Common myeloid progenitor, CD34-positive (primary cell): ENCODE measurements around the gene RSPRY1.

Source experiments
- CTCF ChIA-PET: fragments of 350-600 bp; sonication (Branson Sonifier 250); formaldehyde crosslinking; loops from one replicate; lab custom pipeline; 2021; ENCODE audit warnings: antibody characterized with exemption; lab: Charles Lee
- POLR2A ChIA-PET: fragments of 350-600 bp; sonication (Branson Sonifier 250); formaldehyde crosslinking; loops from one replicate; lab custom pipeline; 2021; ENCODE audit warnings: antibody characterized with exemption; lab: Charles Lee
- DNase-seq, 3 donors: peaks; one replicate each; pipeline versions ENCODE4 v3.0.0 to v3.0.0-alpha.2; 2013
- H3K27ac ChIP-seq, 2 experiments: 1 replicate in 1 of 2; 2 replicates in 1 of 2; pipeline ENCODE4 v1.7.0; 2013; ENCODE audit warnings: inconsistent platforms in 2 of 2, low read length in 2 of 2, mild to moderate bottlenecking in 2 of 2, low read depth in 1 of 2, moderate library complexity in 1 of 2; ENCODE audit not compliant: severe bottlenecking in 2 of 2, insufficient read depth in 1 of 2, poor library complexity in 1 of 2
- H3K27me3 ChIP-seq, 5 experiments: replicated peaks in 2 of 5; 1 replicate in 3 of 5; 2 replicates in 2 of 5; pipeline versions ENCODE4 v1.6.1 to v1.7.0; 2013; ENCODE audit warnings: low read length in 4 of 5, mild to moderate bottlenecking in 2 of 5, moderate library complexity in 2 of 5, inconsistent platforms in 1 of 5; ENCODE audit not compliant: insufficient read depth in 5 of 5, control insufficient read depth in 4 of 5
- H3K36me3 ChIP-seq, 4 experiments: 1 replicate in 2 of 4; 2 replicates in 2 of 4; pipeline versions ENCODE4 v1.6.1 to v1.7.0; 2013; ENCODE audit warnings: low read length in 3 of 4, control low read depth in 1 of 4, mild to moderate bottlenecking in 1 of 4; ENCODE audit not compliant: control insufficient read depth in 4 of 4, insufficient read depth in 4 of 4
- H3K4me1 ChIP-seq, 4 experiments: 1 replicate in 3 of 4; 2 replicates in 1 of 4; pipeline versions ENCODE4 v1.6.1 to v1.7.1; 2013; ENCODE audit warnings: low read length in 3 of 4, mild to moderate bottlenecking in 3 of 4, control low read depth in 1 of 4, inconsistent platforms in 1 of 4, moderate library complexity in 1 of 4; ENCODE audit not compliant: control insufficient read depth in 4 of 4, insufficient read depth in 4 of 4; ENCODE audit errors: control extremely low read depth in 1 of 4
- H3K4me3 ChIP-seq, 7 experiments: 1 replicate in 4 of 7; 2 replicates in 3 of 7; pipeline versions ENCODE4 v1.5.1 to v1.7.0; 2013; ENCODE audit warnings: mild to moderate bottlenecking in 7 of 7, low read length in 6 of 7, moderate library complexity in 6 of 7, inconsistent platforms in 2 of 7, low read depth in 2 of 7, control low read depth in 1 of 7; ENCODE audit not compliant: insufficient read depth in 4 of 7, control insufficient read depth in 1 of 7; ENCODE audit errors: extremely low read depth in 1 of 7
- H3K9me3 ChIP-seq, 5 experiments: 1 replicate in 4 of 5; 2 replicates in 1 of 5; pipeline versions ENCODE4 v1.6.1 to v1.7.1; 2013; ENCODE audit warnings: low read length in 4 of 5, mild to moderate bottlenecking in 2 of 5, inconsistent platforms in 1 of 5, low read depth in 1 of 5, moderate library complexity in 1 of 5; ENCODE audit not compliant: control insufficient read depth in 4 of 5, insufficient read depth in 2 of 5; ENCODE audit errors: control extremely low read depth in 1 of 5
- WGBS: methylation state at CpG from one replicate; pipeline ENCODE4 v1.1.5; 2013; ENCODE audit not compliant: insufficient coverage; 5-methylcytosine and 5-hydroxymethylcytosine counted together

RSPRY1 gene

GRCh38 chr16:57289391-57290257, 103.5 kb downstream of the RSPRY1 start:
- no peak for DNase-seq
- Histone ChIP-seq H3K9me3 (no peaks in the 10 kb centered on the region), H3K4me1 (peaks cover 0 to 6% (median 4%) of the 10 kb centered on the region in 4 experiments), H3K27me3 (peaks cover 2 to 13% (median 5%) of the 10 kb centered on the region in 5 experiments), H3K36me3 (no peaks in the 10 kb centered on the region), H3K4me3 (no peak overlapping the region), H3K27ac (no peak overlapping the region)
- 84% methylated on average over 14 of the region's 14 CpGs for WGBS
- POLR2A ChIA-PET, result no interaction called here
- CTCF ChIA-PET, result interaction anchor here (2.5 kb wide), 1 partner anchor 10 kb away, joined by 7 read pairs; no protein-coding TSS in a partner anchor
